PC-9 (cell line): ENCODE results near the gene C2CD2.

ENCODE experiments used
- CTCF ChIP-seq: fragments of 200-600 bp; sonication (generic); conservative IDR thresholded peaks from 2 replicates; pipeline ENCODE4 v1.6.1; 2017; ENCODE audit warnings: mixed run types, antibody characterized with exemption, mild to moderate bottlenecking, moderate library complexity
- EZH2 ChIP-seq: fragments of 200-600 bp; sonication (generic); IDR thresholded peaks from 2 replicates; pipeline ENCODE4 v1.8.0; 2017; ENCODE audit warnings: antibody characterized with exemption, low read depth

- TF ChIP-seq CTCF = no peak
- no peak for TF ChIP-seq EZH2
Observed at GRCh38 chr21:41991659-41992058, 37.8 kb upstream of the C2CD2 start.
